BE2C (cell line): ENCODE data around the gene CCR7.
"Not testable (repeated sequence)": the region's sequence is repeated elsewhere in the genome, so short reads cannot be mapped to it uniquely, and the experiment has no call there.

Experiments
- DNase-seq: peaks from one replicate; pipeline ENCODE4 v3.0.0-alpha.2; 2020
- H3K27me3 ChIP-seq: fragments of 250-450 bp; sonication (Bioruptor Pico); 2 replicates; pipeline ENCODE4 v1.5.1; 2020; ENCODE audit warnings: mild to moderate bottlenecking
- H3K36me3 ChIP-seq: fragments of 250-450 bp; sonication (Bioruptor Pico); 2 replicates; pipeline ENCODE4 v1.5.1; 2020; ENCODE audit warnings: mild to moderate bottlenecking
- H3K4me1 ChIP-seq: fragments of 250-450 bp; sonication (Bioruptor Pico); 2 replicates; pipeline ENCODE4 v1.5.1; 2020
- H3K4me3 ChIP-seq: 2 replicates; pipeline ENCODE4 v1.5.1; 2011; ENCODE audit warnings: low read depth, low read length
- H3K9me3 ChIP-seq: fragments of 250-450 bp; sonication (Bioruptor Pico); 2 replicates; pipeline ENCODE4 v1.5.1; 2020
- TF ChIP-seq, protein P1 (sequence below): IDR thresholded peaks from 2 replicates; pipeline ENCODE4 v1.5.1; 2012; ENCODE audit warnings: mild to moderate bottlenecking, low read depth, low read length

The CCR7 gene

DNA sequence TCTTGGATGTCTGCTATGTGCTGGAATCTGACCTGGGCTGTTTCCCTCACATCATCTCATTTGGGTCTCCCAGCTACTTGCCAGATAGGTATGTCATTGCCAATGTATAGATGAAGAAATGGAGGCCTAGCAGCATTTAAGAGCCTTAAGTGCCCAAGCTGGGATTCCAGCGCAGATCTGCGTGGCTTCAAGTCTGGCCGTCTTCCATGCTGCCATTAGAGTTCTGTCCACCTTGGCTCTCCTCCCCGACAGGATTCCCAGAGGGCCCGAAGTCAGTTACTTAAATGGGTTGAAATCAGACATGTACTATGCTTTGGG is 33.0 kb upstream of the CCR7 start:
- no peak for DNase-seq
- H3K36me3 ChIP-seq: no peaks in the 10 kb centered on the region
- H3K4me1 ChIP-seq: no peaks in the 10 kb centered on the region
- H3K4me3 ChIP-seq: no peak overlapping the region
- H3K9me3 ChIP-seq: peaks cover 4% of the 10 kb centered on the region; the same call in 1 of the 2 replicates
- TF ChIP-seq, protein P1, sequence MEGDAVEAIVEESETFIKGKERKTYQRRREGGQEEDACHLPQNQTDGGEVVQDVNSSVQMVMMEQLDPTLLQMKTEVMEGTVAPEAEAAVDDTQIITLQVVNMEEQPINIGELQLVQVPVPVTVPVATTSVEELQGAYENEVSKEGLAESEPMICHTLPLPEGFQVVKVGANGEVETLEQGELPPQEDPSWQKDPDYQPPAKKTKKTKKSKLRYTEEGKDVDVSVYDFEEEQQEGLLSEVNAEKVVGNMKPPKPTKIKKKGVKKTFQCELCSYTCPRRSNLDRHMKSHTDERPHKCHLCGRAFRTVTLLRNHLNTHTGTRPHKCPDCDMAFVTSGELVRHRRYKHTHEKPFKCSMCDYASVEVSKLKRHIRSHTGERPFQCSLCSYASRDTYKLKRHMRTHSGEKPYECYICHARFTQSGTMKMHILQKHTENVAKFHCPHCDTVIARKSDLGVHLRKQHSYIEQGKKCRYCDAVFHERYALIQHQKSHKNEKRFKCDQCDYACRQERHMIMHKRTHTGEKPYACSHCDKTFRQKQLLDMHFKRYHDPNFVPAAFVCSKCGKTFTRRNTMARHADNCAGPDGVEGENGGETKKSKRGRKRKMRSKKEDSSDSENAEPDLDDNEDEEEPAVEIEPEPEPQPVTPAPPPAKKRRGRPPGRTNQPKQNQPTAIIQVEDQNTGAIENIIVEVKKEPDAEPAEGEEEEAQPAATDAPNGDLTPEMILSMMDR: no peak
- H3K27me3 ChIP-seq: peaks cover 8% of the 10 kb centered on the region

- TF ChIP-seq, protein P1: no peak
- no peaks in the 10 kb centered on the region for H3K4me1 ChIP-seq
- no peak for DNase-seq
- no peaks in the 10 kb centered on the region for H3K36me3 ChIP-seq
- no peak overlapping the region for H3K4me3 ChIP-seq
- H3K9me3 ChIP-seq: peaks cover 4% of the 10 kb centered on the region; the same call in 1 of the 2 replicates
- H3K27me3 ChIP-seq: peaks cover 8% of the 10 kb centered on the region
Observed at GRCh38 chr17:40597556-40598300, 32.5 kb upstream of the CCR7 start.

DNA sequence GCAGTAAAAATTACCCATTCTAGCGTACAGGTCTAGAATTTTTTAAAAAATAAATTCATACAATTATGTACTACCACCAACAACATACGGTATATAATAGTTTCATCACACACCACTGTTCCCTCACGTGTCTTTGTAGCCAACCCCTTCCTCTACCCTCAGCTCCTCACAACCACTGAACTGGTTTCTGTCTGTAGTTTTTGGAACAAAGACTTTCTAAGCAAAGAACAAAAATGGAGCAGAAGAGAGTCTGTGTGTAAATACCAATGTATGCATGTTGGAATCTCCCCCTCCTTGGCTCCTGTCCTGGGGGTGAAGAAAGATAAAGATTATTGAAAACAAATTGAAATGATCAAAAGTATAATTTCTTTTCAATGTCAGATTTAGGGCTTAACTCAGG is 31.9 kb upstream of the CCR7 start:
- TF ChIP-seq, protein P1: no peak
- DNase-seq: no peak
- Histone ChIP-seq H3K4me3 (no peak overlapping the region), H3K4me1 (no peaks in the 10 kb centered on the region), H3K9me3 (peaks cover 4% of the 10 kb centered on the region; the same call in 1 of the 2 replicates), H3K27me3 (peaks cover 8% of the 10 kb centered on the region), H3K36me3 (no peaks in the 10 kb centered on the region)

GRCh38 chr17:40596261-40596919 is 31.1 kb upstream of the CCR7 start:
- Histone ChIP-seq H3K4me1 (no peaks in the 10 kb centered on the region), H3K4me3 (no peak overlapping the region), H3K27me3 (peaks cover 8% of the 10 kb centered on the region), H3K9me3 (peaks cover 4% of the 10 kb centered on the region; the same call in 1 of the 2 replicates), H3K36me3 (no peaks in the 10 kb centered on the region)
- TF ChIP-seq, protein P1: no peak
- DNase-seq: peak; percentile 87

DNA sequence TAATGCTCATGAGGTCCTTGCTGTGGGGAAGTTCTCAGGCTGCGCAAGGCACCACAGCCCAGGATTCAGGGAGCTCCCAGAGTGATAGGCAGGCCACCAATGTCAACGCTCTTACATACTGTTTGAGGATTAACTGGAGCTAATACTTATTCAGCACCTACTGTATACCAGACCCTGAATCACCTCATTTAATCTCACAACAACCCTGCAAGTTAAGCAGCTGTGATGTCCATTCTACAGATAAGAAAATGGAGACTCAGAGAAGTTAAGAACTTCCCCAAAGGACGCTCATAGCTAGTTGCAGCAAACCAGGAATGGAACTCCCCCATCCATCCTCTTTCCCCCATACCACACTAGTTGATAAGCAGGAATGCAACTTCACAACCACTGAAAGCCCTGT is 25.5 kb upstream of the CCR7 start:
- Histone ChIP-seq H3K27me3 (peaks cover 26% of the 10 kb centered on the region), H3K4me1 (no peaks in the 10 kb centered on the region), H3K9me3 (no peaks in the 10 kb centered on the region), H3K36me3 (no peaks in the 10 kb centered on the region), H3K4me3 (no peak overlapping the region)
- TF ChIP-seq, protein P1: no peak
- DNase-seq: no peak

GRCh38 chr17:40588552-40588951 is 23.3 kb upstream of the CCR7 start:
- Histone ChIP-seq H3K4me3 (no peak overlapping the region), H3K4me1 (no peaks in the 10 kb centered on the region), H3K27me3 (peaks cover 28% of the 10 kb centered on the region), H3K9me3 (no peaks in the 10 kb centered on the region), H3K36me3 (no peaks in the 10 kb centered on the region)
- DNase-seq: no peak
- TF ChIP-seq, protein P1: no peak

DNA sequence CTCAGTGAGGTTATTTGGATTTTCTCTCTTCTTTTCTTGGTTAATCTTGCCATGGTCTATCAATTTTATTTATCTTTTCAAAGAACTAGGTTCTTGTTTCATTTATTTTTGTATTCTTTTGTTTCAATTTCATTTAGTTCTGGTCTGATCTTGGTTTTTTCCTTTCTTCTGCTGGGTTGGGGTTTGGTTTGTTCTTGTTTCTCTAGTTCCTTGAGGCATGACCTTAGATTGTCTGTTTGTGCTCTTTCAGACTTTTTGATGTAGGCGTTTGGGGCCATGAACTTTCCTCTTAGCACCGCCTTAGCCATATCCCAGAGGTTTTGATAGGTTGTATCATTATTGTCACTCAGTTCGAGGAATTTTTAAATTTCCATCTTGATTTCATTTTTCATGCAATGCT is 21.0 kb upstream of the CCR7 start:
- not testable (repeated sequence) for H3K36me3 ChIP-seq, H3K4me3 ChIP-seq, DNase-seq, H3K9me3 ChIP-seq, H3K4me1 ChIP-seq
- peaks cover 41% of the 10 kb centered on the region for H3K27me3 ChIP-seq

DNA sequence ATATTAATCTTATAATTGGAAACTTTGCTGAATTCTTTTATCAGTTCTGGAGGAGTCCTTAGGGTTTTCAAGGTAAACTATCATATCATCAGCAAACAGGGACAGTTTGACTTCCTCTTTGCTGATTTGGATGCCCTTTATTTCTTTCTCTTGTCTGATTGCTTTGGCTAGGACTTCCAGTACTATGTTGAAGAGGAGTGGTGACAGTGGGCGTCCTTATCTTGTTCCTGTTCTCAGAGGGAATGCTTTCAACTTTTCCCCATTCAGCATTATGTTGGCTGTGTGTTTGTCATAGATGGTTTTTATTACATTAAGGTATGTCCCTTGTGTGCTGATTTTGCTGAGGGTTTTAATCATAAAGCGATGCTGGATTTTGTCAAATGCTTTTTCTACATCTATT is 19.7 kb upstream of the CCR7 start:
- H3K27me3 ChIP-seq: peaks cover 41% of the 10 kb centered on the region
- H3K4me1 ChIP-seq, H3K9me3 ChIP-seq, H3K36me3 ChIP-seq, DNase-seq, H3K4me3 ChIP-seq: not testable (repeated sequence)
